ENCODE data around the gene EIF2S1.
A peak's percentile ranks its signal among the peaks of the same experiment; 100 is the strongest.

Gene EIF2S1

DNA sequence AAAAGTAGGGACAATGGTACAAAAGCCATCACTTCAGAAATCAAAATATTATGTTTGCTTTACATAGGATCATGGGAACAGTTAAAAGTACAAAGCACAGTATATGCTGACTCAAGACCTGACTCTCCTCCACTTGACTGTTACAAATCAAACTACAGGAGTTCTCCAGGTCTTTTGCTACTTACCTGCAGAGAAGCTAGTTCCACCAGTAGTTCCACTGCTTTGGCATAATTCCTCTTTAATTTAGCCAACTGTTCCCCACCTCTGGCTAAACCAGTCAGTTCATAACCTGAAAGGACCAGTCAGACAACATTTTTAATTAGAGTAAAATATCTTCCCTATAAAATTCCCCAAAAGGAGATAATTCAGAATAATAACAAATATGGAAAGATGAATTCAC is 14.5 kb upstream of the EIF2S1 start:
- peaks cover 61% of the 10 kb centered on the region for H3K36me3 ChIP-seq (ENCODE audit: insufficient read depth, low read length)
- no peak overlapping the region for H3K4me3 ChIP-seq (ENCODE audit: low read depth in 1 of 2, low read length in 2 of 2)
- no peak overlapping the region for H3K9ac ChIP-seq (ENCODE audit: low read length)
- H3K27ac ChIP-seq (ENCODE audit: low read depth, low read length): no peak overlapping the region
- H3K27me3 ChIP-seq (ENCODE audit: control insufficient read depth in 1 of 2, insufficient read depth in 2 of 2, low read length in 2 of 2): no peaks in the 10 kb centered on the region
- no peaks in the 10 kb centered on the region for H3K9me3 ChIP-seq (ENCODE audit: low read length)
- H3K4me1 ChIP-seq (ENCODE audit: insufficient read depth, low read length): no peaks in the 10 kb centered on the region

DNA sequence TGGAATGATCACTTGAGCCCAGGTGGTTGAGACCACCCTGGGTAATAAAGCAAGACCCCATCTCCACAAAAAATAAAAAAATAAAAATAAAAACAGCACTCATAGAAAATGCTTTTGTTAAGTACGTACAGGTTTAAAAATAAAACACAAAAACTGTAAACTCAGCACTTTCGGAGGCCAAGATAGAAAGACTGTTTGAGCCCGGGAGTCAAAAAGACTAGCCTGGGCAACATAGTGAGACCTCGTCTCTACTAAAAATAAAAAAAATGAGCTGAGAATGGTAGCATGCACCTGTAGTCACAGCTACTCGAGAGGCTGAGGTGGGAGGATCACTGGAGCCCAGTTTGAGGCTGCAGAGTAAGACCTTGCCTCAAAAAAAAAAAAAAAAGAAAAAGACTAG is 8.1 kb upstream of the EIF2S1 start:
- no peak overlapping the region for H3K27ac ChIP-seq (ENCODE audit: low read depth, low read length)
- H3K36me3 ChIP-seq (ENCODE audit: insufficient read depth, low read length): peaks cover 40% of the 10 kb centered on the region
- no peaks in the 10 kb centered on the region for H3K4me1 ChIP-seq (ENCODE audit: insufficient read depth, low read length)
- H3K27me3 ChIP-seq (ENCODE audit: control insufficient read depth in 1 of 2, insufficient read depth in 2 of 2, low read length in 2 of 2): no peaks in the 10 kb centered on the region
- no peak overlapping the region for H3K9ac ChIP-seq (ENCODE audit: low read length)
- H3K4me3 ChIP-seq (ENCODE audit: low read depth in 1 of 2, low read length in 2 of 2): no peak overlapping the region
- H3K9me3 ChIP-seq (ENCODE audit: low read length): no peaks in the 10 kb centered on the region

DNA sequence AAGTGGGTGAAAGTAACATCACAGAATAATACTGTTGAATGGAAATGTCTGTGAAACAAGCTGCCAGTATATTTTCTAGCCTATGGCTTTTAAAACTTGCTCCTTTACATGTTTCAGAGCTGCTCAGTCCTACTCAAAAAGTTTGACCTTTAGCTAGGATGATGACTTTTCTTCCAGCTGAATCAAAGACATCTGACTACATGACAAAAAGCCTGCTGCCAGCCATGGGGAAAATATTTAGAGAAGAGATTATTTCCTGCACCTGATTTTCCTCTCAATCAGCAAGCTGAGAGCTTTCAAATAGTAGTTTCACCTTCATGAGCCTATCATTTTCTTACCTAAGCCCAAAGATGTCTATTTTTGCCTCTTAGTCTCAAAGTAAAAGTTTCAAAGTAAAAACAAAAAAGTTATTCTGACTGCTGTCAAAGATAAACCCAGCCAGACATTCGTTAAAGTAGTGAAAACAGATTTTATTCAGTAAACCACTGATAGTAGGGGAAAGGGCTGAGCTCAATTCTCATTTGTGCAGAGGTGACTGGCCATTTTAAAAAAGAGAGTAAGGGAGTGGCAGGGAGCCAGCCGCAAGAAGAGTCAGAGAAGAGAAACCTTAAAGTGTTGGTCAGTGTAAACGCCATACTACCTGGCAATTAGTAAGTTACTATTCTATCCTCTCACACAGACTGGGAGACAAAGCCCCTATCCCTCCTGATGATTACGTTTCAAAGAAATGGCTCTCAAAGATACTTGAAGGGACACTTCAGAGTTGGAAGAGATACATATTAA is 2.8 kb upstream of the EIF2S1 start:
- no peaks in the 10 kb centered on the region for H3K9me3 ChIP-seq (ENCODE audit: low read length)
- H3K27ac ChIP-seq (ENCODE audit: low read depth, low read length): no peak overlapping the region
- H3K4me1 ChIP-seq (ENCODE audit: insufficient read depth, low read length): peaks cover 29% of the 10 kb centered on the region
- H3K27me3 ChIP-seq (ENCODE audit: control insufficient read depth in 1 of 2, insufficient read depth in 2 of 2, low read length in 2 of 2): no peaks in the 10 kb centered on the region
- no peak overlapping the region for H3K9ac ChIP-seq (ENCODE audit: low read length)
- no peak overlapping the region for H3K4me3 ChIP-seq (ENCODE audit: low read depth in 1 of 2, low read length in 2 of 2)
- peaks cover 4% of the 10 kb centered on the region for H3K36me3 ChIP-seq (ENCODE audit: insufficient read depth, low read length)

DNA sequence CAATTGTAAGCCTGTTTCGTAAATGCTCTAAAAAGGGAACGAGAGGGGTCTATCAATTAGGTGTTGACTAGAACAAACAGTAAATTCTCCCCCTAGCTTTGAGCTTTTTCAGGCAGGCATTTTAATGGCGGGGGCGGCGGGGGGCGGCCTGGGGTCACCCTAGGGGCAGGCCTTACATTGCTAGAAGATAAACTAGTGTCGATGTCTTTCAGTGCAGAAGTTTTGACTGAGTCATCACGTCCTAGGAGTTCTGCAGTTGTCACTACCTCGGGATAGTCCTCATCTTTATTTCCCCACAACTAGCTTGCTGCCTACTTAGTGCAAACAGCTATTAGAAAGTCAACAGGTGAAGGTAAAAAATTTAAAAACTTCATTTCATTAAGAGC is 2.2 kb upstream of the EIF2S1 start:
- Histone ChIP-seq H3K27ac (ENCODE audit: low read depth, low read length) (no peak overlapping the region), H3K4me1 (ENCODE audit: insufficient read depth, low read length) (peaks cover 35% of the 10 kb centered on the region), H3K9ac (ENCODE audit: low read length) (no peak overlapping the region), H3K36me3 (ENCODE audit: insufficient read depth, low read length) (peaks cover 7% of the 10 kb centered on the region), H3K9me3 (ENCODE audit: low read length) (no peaks in the 10 kb centered on the region), H3K27me3 (ENCODE audit: control insufficient read depth in 1 of 2, insufficient read depth in 2 of 2, low read length in 2 of 2) (no peaks in the 10 kb centered on the region), H3K4me3 (ENCODE audit: low read depth in 1 of 2, low read length in 2 of 2) (no peak overlapping the region)

DNA sequence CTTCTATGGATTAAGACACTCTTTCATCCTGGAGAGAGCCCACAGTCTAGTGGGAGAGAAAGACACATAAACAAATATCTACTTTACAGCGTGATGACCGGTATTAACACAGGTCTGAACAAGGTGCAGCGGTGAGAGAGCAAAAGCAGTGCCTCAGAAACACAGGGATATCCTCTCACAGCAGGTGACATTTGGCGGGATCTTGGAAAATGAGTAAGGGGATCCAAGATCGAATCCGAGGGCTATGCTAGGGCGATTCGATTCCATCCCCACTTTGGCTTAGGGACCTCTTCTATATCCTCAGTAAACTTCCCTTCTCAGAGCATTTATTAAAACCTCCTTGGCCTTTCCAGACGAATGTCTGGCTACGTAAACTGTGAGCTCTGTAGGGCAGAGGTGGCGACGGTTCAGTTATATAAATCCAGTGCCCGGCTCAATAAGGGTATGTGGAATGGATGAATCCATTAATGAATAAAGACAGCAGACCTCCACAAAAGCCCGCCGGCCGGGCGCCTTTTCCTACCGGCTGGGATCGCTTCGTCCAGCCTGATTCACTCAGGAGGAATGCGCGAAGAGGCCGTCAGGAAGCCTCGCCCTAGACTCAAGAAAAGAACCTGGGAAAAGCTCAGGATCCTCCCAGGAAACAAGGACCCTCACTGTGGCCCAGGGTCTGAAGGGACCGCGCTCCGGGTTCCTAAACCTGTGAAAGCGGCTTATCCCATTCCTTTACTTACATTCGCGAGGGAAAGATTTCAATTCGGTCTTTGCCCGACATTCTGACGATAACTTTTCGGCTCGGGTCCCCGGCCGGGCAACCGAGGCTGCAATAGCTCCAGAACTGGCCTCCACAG is 979 bp upstream of the EIF2S1 start:
- no peaks in the 10 kb centered on the region for H3K27me3 ChIP-seq (ENCODE audit: control insufficient read depth in 1 of 2, insufficient read depth in 2 of 2, low read length in 2 of 2)
- peak overlapping the region; percentile 74 for H3K27ac ChIP-seq (ENCODE audit: low read depth, low read length)
- H3K9me3 ChIP-seq (ENCODE audit: low read length): no peaks in the 10 kb centered on the region
- H3K4me1 ChIP-seq (ENCODE audit: insufficient read depth, low read length): peaks cover 37% of the 10 kb centered on the region
- H3K36me3 ChIP-seq (ENCODE audit: insufficient read depth, low read length): peaks cover 8% of the 10 kb centered on the region
- peak overlapping the region; percentile 69 for H3K9ac ChIP-seq (ENCODE audit: low read length)
- peak overlapping the region; percentile 57 to 98 for H3K4me3 ChIP-seq (ENCODE audit: low read depth in 1 of 2, low read length in 2 of 2)

DNA sequence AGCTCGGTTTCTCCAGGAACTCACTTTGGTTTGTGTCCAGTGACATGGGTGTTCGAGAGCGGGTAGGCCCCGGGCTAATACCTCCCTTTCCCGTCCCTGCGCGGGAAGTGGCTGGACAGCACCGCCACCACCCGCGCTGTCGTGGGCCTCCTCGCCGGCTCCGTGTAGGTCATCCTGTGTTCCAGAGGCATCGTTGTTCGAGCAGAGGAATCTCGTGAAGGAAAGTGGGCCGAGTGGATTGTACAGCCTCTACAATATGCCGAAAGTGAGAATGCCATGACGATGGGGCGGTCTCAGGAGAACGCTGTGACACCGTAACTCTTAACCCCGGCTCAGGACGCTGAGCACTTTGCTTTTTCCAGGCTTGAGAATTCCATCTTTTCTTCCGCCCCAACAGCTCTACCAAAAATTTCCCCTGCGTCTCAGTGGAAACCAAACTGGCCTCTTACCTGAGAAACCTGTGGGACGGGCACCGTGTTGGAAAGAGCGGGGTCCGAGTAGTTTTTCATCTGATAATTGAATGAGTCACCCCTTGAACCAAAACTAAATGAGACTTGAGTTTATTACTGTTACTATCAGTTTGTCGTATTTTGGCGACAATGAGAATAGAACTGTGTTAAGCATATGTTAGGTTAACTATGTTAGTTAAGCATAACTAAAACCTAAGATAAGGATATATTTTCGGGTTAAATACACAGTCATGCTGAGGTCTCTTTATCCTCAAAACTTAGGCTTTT is 510 bp downstream of the EIF2S1 start:
- peak overlapping the region; percentile 89 for H3K9ac ChIP-seq (ENCODE audit: low read length)
- H3K27me3 ChIP-seq (ENCODE audit: control insufficient read depth in 1 of 2, insufficient read depth in 2 of 2, low read length in 2 of 2): no peaks in the 10 kb centered on the region
- H3K27ac ChIP-seq (ENCODE audit: low read depth, low read length): peak overlapping the region; percentile 83
- H3K36me3 ChIP-seq (ENCODE audit: insufficient read depth, low read length): peaks cover 13% of the 10 kb centered on the region
- H3K9me3 ChIP-seq (ENCODE audit: low read length): no peaks in the 10 kb centered on the region
- H3K4me1 ChIP-seq (ENCODE audit: insufficient read depth, low read length): peaks cover 37% of the 10 kb centered on the region
- peak overlapping the region; percentile 69 to 98 for H3K4me3 ChIP-seq (ENCODE audit: low read depth in 1 of 2, low read length in 2 of 2)

DNA sequence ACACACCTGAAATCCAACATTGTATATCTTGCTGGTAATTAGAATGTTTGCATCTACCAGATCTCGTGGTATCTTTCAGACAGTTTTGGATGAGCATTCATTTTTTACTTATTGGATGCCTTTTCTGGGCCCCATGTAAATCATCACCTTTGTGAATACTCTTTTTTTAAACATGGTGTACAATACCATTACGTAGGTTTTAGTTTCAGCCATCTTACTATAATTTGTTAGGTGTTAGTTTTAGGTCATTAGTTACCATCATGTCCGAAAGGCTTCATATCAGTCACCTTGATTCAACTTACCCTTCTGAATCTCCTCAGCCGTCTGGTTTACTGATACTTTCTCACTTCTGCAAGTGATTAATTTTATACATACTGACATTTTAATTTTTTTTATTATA is 5.3 kb downstream of the EIF2S1 start:
- Histone ChIP-seq H3K27ac (ENCODE audit: low read depth, low read length) (no peak overlapping the region), H3K4me1 (ENCODE audit: insufficient read depth, low read length) (peaks cover 28% of the 10 kb centered on the region), H3K9me3 (ENCODE audit: low read length) (no peaks in the 10 kb centered on the region), H3K9ac (ENCODE audit: low read length) (no peak overlapping the region), H3K36me3 (ENCODE audit: insufficient read depth, low read length) (peaks cover 46% of the 10 kb centered on the region), H3K4me3 (ENCODE audit: low read depth in 1 of 2, low read length in 2 of 2) (no peak overlapping the region), H3K27me3 (ENCODE audit: control insufficient read depth in 1 of 2, insufficient read depth in 2 of 2, low read length in 2 of 2) (no peaks in the 10 kb centered on the region)

DNA sequence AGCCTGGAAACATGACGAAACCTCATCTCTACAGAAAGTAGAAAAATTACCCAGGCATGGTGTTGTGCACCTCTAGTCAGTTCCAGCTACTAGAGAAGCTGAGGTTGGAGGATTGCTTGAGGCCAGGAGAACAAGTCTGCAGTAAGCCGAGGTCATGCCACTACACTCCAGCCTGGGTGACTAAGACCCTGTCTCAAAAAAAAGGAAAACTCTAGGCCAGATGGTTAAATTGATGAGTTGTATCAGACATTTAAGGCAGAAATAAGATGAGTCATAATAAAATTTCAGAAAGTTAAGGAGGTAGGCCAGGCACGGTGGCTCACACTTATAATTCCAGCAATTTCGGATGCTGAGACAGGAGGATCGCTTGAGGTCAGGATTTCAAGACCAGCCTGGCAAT is 10.7 kb downstream of the EIF2S1 start:
- H3K27me3 ChIP-seq (ENCODE audit: control insufficient read depth in 1 of 2, insufficient read depth in 2 of 2, low read length in 2 of 2): no peaks in the 10 kb centered on the region
- no peak overlapping the region for H3K27ac ChIP-seq (ENCODE audit: low read depth, low read length)
- H3K9ac ChIP-seq (ENCODE audit: low read length): no peak overlapping the region
- peaks cover 3% of the 10 kb centered on the region for H3K4me1 ChIP-seq (ENCODE audit: insufficient read depth, low read length)
- H3K9me3 ChIP-seq (ENCODE audit: low read length): no peaks in the 10 kb centered on the region
- no peak overlapping the region for H3K4me3 ChIP-seq (ENCODE audit: low read depth in 1 of 2, low read length in 2 of 2)
- H3K36me3 ChIP-seq (ENCODE audit: insufficient read depth, low read length): peaks cover 54% of the 10 kb centered on the region

DNA sequence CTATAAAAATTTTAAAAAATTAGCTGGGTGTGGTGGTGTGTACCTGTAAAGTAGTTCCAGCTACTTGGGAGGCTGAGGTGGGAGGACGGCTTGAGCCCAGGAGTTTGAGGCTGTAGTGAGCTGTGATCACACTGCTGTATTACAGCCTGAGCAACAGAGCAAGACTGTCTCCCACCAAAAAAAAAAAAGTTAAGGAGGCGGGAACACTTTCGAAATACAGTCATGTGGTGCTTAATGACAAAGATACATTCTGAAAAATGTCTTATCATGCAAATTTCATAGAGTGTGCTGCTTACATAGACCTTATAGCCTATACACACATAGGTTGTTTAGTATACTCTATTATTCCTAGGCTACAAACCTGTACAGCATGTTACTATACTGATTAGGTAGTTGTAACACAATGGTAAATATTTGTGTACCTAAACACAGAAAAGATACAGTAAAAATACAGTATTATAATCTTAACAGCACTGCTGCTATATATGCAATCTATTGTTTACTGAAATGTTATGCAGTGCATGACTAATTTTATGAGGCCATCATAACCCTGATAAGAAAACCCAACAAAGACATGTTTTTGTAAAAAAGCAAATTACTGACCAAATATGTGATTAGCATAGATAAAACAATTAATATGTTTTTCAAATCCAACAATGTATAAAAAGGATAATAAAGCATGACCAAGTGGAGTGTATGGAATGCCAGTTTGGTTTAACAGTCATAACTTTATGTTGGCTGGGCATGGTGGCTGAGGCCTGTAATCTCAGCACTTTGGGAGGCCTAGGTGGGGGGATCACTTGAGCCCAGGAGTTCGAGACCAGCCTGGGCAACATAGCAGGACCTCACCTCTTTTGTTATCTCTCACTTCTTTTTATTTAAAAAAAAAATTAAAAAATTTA is 11.4 kb downstream of the EIF2S1 start:
- H3K4me3 ChIP-seq (ENCODE audit: low read depth in 1 of 2, low read length in 2 of 2): no peak overlapping the region
- peaks cover 3% of the 10 kb centered on the region for H3K4me1 ChIP-seq (ENCODE audit: insufficient read depth, low read length)
- no peak overlapping the region for H3K27ac ChIP-seq (ENCODE audit: low read depth, low read length)
- no peaks in the 10 kb centered on the region for H3K9me3 ChIP-seq (ENCODE audit: low read length)
- peaks cover 53% of the 10 kb centered on the region for H3K36me3 ChIP-seq (ENCODE audit: insufficient read depth, low read length)
- H3K9ac ChIP-seq (ENCODE audit: low read length): no peak overlapping the region
- H3K27me3 ChIP-seq (ENCODE audit: control insufficient read depth in 1 of 2, insufficient read depth in 2 of 2, low read length in 2 of 2): no peaks in the 10 kb centered on the region

DNA sequence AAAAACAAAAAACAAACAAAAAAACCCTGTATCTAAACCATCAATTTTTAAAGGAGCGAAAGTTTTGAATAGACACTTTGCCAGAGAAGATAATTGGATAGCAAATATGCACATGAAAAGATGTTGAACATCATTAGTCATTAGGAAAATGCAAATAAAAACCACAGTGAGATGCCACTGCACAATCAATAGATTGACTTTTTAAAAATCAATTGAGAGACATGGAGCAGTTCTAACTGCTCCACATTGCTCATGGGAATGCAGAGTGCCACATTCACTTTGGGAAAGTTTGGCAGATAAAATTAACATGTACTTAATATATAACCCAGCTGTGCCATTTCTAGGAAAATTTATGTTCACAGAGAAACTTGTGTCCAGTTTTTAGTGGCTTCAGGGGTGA is 12.7 kb downstream of the EIF2S1 start:
- no peaks in the 10 kb centered on the region for H3K9me3 ChIP-seq (ENCODE audit: low read length)
- H3K4me3 ChIP-seq (ENCODE audit: low read depth in 1 of 2, low read length in 2 of 2): no peak overlapping the region
- peaks cover 3% of the 10 kb centered on the region for H3K4me1 ChIP-seq (ENCODE audit: insufficient read depth, low read length)
- no peak overlapping the region for H3K27ac ChIP-seq (ENCODE audit: low read depth, low read length)
- no peak overlapping the region for H3K9ac ChIP-seq (ENCODE audit: low read length)
- peaks cover 54% of the 10 kb centered on the region for H3K36me3 ChIP-seq (ENCODE audit: insufficient read depth, low read length)
- no peaks in the 10 kb centered on the region for H3K27me3 ChIP-seq (ENCODE audit: control insufficient read depth in 1 of 2, insufficient read depth in 2 of 2, low read length in 2 of 2)
